ENCODE results near the gene IRAK3.
"Not testable (repeated sequence)": the region's sequence is repeated elsewhere in the genome, so short reads cannot be mapped to it uniquely, and the experiment has no call there.

The IRAK3 gene

DNA sequence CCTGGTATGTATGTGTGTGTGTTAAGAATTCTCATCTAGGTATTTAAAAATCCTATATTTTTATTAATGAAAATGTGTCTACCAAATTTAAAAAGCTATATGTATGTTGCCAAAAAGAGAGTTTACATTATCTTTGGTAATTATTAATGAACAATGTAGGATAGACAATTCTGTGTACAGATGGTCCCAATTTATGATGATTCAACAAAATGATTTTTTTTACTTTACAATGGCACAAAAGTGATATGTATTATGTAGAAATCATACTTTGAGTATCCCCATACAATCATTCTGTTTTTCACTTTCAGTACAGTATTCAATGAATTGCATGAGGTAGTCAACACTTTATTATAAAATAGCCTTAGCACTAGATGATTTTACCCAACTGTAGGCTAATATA is 39.4 kb downstream of the IRAK3 start:
- no peak for DNase-seq

DNA sequence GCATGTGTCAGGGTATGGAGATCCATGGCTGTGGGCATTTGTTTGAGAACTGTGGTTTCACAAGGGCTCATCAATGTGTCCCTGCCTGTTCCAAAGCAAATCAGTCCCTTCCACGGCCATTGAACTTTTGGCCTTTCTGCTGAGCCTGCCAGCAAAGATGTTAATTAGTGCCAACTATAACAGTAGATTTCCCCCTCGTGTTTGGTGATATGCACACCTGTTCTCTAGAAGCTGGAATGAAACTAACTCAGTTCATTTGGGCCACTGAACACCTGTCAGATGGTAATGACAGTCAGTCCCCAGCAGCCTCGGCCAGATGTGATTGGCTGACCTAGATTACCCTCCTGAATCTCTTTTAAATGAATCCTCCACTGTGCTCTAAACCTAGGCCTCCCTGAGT is 43.2 kb downstream of the IRAK3 start:
- no peak for DNase-seq

GRCh38 chr12:66234037-66234693 is 45.2 kb downstream of the IRAK3 start:
- DNase-seq = peak; percentile 55

DNA sequence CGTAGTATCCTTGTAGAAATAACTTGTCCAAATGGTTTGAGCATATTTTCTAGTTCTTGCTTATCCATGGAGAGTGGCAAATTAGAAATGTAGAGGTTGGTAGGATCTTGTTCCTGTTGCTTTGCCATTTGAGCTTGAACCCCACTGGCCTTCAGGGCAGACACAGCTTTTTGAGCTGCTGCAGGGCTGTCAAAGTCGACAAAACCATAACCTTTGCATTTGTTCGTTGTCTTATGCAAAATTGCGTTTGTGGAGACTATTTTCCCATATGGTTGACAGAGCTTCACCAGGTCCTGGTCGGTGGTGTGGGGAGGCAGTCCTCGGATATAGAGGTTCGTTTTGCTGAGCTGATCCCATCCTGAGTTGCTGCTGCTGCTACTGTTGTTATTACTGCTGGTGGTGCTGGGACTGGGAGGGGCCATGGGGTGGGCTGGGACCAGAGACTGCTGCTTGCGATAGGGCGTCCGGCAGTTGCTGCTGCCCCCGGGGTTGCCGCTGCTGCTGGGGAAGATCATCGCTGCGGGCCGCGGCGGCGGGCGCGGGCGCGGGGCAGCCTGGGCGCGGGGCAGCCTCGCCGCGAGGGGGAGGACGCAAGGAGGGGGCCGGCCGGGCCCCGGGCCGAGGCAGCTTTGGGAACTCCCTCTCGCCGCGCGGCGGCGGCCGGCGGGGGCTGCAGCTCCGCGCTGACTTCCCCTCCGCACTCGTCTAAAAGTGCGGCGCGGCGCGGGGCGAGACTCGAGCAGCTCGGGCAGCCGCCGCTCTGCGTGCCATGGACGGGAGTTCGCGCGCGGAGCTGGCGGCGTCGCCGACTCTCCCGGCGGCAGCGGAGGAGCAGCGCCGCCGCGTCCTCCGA is 46.0 kb downstream of the IRAK3 start:
- peak; percentile 44 for DNase-seq

DNA sequence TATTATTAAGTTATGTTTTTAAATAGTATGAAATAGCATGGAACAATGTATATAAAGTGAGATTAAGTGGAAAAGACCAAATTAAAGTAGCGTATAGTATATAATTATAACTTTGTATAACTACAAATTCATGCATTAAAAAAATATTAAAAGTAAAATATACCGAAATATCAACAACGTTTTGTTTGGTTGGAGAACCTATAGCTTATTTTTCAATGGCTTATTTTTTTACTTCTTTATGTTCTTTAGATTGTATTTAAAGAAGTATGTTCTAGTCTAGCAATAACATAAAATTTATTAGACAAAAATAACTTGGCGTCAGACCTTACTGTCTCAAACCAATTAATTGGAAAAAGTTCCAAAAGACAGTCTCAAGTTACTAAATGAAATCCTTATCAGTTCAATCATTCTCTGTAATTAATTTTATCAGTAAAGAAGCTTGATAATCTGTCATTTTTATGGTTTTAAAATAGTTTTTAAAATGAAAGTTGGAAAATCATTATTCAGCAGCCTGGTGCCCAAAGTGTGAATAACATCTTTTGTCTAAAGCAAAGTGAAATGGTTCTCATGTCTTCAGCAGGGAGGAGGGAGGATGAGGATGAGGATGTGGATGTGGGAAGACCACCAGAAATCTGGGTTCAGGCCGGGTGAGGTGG is 46.7 kb downstream of the IRAK3 start:
- DNase-seq = no peak

DNA sequence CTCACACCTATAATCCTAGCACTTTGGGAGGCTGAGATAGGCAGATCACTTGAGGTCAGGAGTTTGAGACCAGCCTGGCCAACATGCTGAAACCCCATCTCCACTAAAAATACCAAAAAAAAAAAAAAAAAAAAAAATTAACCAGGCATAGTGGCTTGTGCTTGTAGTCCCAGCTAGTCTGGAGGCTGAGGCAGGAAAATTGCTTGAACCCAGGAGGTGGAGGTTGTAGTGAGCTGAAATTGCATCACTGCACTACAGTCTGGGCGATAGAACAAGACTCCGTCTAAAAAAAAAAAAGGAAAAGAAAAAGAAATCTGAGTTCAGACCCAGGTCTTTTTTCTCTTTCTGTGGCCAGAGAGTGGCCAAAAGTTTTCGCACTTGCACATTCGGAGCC is 47.3 kb downstream of the IRAK3 start:
- not testable (repeated sequence) for DNase-seq

GRCh38 chr12:66236969-66237368 is 48.0 kb downstream of the IRAK3 start:
- DNase-seq = no peak

- no peak for DNase-seq
These were observed 48.6 kb downstream of the IRAK3 start for GRCh38 chr12:66237505-66238175.

DNA sequence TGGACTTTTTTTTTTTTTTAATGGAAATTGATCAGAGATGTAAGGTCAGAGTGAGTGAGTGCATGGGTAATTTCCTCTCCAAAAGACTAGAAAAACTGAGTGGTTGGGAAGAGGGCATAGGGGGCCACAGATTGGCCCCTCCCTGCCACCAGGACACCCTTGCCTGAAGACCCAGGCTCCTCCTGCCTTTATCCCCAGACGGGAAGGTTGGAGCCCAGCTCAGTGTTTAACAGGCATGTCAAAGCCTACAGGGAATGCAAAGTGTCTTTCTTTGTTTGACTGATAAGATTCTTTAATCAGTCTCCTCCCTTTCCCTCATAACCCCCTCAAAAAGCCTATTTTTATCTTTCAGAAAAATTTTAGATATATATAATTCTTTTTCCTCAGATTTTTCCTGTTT is 50.3 kb downstream of the IRAK3 start:
- DNase-seq = no peak

GRCh38 chr12:66240096-66240820 is 51.2 kb downstream of the IRAK3 start:
- no peak for DNase-seq

DNA sequence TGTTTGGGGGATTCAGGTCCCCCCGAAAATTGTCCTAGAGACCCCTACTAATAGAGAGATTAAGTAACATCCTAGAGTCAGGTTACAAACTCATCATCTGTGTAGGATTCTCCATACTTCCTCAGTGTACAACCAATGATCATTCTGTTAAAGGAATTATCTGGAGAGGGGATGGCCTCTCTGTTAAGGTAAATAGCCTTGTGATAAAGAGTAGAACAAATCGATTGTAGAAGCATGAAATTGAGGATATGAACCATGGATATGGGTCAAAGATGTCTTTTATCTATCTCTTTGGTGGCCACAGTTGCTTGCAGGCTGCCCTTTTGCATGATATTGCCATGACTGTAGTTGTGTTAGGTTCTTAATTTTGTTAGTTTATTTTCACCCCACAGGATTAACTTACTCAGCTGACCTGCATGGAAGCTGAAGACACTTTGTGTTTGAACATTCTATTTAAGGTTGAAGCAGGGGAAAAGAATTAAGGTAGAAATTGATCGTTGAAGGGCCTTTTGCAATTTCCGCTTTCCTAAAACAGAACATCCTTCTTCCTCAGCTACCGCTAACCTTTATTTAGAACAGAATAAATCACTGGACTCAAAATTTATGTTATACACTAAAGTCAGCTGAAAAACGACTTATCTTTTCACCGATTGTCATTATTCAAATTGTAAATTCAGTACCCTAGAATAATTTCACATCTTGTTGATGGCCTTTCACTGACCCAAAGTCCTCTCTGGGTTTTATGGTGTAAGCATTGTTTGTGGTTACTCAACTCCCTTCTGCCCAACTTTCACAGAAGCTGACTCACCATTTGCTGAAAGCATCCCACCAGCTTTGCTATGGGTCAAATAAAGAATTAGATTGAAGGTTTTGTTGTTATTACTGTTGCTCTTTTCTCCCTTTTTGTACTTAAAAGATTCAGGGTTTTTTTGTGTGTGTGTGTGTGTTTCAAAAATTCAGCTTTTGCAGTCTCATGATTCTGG is 52.3 kb downstream of the IRAK3 start:
- DNase-seq = no peak

GRCh38 chr12:66242311-66242710 is 53.3 kb downstream of the IRAK3 start:
- no peak for DNase-seq

GRCh38 chr12:66243911-66244310 is 54.9 kb downstream of the IRAK3 start:
- DNase-seq = no peak

GRCh38 chr12:66244446-66244845 is 55.4 kb downstream of the IRAK3 start:
- no peak for DNase-seq

DNA sequence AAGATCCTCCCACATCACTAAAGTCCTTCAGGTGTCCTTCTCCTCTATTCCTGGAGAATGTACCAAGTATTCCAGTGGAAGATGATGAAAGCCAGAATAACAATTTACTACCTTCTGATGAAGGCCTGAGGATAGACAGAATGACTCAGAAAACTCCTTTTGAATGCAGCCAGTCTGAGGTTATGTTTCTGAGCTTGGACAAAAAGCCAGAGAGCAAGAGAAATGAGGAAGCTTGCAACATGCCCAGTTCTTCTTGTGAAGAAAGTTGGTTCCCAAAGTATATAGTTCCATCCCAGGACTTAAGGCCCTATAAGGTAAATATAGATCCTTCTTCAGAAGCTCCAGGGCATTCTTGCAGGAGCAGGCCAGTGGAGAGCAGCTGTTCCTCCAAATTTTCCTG is 58.7 kb downstream of the IRAK3 start:
- DNase-seq = no peak

- no peak for DNase-seq
These were observed 62.0 kb downstream of the IRAK3 start for GRCh38 chr12:66251049-66251448.

- no peak for DNase-seq
These were observed 63.8 kb downstream of the IRAK3 start for GRCh38 chr12:66252771-66253170.

DNA sequence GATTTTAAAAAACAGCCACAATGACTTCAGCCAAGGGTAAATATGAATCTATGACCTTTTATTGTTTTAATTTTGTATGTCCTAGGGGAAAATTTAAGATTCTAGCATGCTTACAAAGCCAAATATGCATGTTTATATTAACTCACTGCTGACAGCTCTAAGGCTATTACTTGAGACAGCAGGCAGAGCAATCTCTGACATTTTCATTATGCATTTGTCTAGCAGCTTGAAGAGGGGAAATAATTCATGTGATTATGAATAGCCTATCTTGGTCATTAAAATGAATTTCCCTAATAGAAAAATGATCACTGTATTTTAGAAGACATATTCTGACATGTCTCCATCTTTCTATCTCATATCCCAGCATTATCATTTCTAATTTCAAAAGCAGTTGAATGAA is 66.7 kb downstream of the IRAK3 start:
- DNase-seq = no peak

GRCh38 chr12:66258011-66258410 is 69.0 kb downstream of the IRAK3 start:
- DNase-seq = no peak

GRCh38 chr12:66262737-66263136 is 73.7 kb downstream of the IRAK3 start:
- no peak for DNase-seq

DNA sequence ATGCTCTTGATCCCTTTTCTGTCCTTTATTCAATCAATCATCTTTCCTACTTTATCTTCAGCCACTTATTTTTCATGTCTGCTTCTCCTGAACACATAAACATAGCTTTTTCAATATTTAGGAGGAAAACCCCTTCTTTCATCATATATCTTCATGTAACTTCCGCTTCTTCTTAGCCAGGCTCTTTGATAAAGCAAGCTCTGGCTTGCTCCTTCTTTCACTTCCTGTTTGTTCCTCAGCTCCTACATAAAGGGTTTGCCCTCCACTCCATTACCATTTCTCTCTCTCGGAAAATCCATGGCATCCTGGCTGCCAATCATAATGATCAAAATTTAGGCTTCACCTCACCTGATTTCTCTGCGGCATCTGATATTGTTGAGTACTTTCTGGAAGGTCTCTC is 79.5 kb downstream of the IRAK3 start:
- DNase-seq = no peak
